Activated CD4-positive, alpha-beta T cell treated with anti-CD3 and anti-CD28 coated beads for 4 hours (primary cell): ENCODE measurements around the gene CCDC13.

Source experiments
- DNase-seq, 2 donors: peaks; one replicate each; pipeline ENCODE4 v3.0.0-alpha.2; 2020

CCDC13 gene

DNA sequence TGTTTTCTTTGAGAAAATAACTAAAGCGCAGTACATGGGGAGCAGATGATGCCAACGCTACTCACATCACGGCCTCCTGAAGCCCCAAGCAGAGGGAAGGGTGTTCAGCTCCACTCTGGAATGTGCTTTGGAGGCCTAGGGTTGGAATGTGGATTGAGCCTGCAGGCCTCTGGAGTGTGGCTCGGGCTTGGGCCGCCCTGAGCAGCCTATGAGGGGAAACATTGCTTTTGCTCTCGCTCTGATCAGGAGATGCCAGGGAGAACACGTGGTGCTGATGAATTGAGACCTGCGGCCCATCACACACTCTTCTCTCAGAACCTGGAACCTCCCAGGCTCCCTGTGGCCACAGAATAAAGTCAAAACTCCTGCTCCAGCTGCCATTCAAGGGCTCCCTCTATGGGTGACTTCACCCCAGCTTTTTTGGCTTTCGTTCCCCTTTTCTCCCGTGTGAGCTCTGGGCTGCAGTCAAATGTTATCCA, 23.3 kb downstream of the CCDC13 start:
- no peak for DNase-seq

DNA sequence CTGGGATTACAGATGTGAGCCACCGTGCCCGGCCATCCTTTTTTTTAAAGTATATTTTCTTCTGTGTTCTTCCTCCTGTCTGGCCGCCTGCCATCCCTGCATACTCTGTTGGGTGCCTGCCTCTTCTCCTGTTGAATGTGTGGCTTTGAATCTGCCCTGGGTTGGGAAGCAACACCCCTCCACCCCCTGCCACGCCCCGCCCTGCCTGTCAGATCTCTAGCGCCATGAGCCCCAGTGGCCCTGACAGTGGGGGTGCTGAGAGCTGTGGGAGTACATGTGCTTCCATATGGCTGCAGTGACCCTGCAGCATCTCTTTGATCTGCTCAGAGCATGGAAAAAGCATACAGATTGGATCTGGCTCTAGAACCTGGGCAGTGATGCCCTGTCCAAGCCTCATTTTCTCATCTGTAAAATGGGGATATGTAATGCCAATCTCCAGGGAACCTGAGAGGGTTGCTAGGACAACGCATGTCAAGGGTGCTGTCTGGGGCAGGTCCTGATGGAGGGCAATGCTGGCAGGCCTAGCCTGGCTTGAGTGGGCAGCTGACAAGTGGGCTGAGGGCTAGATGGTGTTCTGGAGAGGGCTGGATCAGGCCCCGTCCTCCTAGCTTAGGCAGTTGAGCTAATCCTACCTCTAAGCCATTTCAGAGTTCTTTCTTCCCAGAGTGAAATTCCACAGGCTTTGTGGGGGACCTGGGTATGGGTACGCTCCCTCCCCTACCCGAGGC, 23.9 kb downstream of the CCDC13 start:
- no peak for DNase-seq

DNA sequence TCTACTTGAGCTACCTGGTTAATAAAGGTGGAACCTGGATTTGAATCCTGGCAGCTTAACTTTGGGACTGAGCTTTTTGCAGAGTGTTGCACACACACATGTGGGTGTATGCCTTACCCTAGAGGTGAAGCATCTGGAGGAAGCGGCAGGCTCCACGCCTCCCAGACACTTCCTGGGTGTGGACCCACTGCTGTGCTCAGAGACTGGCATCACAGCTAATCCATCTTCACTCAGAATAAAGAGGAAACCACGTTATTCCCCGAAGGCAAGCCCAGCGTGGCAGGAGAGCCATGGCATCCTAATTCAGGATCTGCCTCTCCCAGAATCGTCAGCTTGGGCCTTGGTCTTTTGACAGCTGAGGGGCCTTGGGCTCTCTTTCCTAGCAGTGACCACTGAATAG, 25.5 kb downstream of the CCDC13 start:
- peak; percentile 13 to 15 for DNase-seq

DNA sequence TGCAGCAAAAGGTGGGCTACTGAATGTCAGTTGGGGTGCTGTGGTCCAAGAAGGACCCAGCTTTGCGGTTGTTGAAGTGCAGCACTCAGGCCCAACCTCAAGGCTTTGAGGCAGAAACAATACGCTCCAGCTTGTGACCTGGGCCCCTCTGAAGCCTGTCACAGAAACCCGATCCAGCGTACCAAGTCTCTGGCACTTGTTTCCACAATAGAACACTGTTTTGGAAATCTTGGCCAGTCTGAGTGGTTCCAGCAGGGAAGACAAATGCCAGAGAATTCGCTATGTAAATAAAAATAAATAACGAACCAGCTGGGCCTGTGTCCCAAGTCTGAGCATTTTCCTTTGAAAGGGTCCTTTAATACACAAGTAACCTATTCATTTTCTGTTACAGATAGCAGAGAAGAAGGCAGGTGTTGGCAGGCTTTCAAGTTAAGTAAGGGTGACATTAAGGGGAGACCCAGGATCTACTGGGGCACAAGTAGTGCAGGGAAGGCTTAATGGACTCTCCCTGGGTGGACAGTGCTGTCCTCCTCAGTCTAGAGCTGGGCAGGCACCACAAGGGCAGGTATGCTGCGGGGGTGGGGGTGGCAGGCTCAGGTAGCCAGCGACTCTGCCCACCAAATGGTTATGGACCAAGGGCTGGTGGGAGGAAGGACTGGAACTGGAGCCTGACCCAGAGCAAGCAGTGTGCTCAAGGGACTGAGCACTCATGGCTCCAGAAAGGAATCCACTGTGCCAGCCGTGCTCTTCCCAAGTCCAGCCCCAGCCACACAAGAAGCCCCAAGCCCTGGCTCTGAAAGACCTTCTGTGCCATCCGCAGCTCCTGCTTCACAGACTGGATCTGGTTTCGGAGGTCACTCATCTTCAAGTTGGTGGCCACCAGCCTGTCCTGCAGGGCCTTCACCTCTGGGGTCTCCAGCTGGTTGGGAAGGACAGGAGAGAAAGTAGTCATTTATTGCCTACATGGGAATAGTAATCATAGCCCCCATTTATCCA, 26.3 kb downstream of the CCDC13 start:
- no peak for DNase-seq

DNA sequence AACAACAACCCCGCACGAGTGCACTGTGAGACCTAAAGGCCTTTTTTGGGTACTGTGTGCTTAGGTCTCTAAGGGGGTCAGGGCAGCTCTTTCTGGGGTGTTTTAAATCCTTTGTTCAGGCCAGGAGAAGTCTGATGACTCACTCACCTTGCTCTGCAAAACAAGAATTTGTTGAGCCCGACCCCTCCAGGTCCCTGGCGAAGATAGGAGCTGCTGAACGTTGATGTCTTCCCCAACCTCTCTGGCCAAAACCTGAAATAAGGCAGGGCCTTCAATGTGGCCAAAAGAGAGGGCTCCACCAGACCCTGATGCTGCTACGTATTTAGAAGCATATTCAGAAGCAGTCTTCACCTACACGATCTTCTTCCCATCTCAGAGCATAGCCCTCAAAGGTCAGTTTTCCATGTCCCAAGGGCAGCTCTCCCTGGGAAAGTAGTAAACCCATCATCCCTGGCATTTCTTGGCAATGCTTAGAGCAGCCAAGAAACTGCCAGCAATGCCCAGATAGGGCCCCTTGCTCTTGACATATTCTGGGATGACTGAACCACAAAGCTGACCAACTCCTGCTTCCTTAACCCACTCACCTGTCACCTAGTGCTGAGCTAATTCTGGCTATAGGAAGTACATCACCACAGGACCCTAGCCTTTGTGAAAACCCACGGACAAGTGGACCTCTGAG, 27.1 kb downstream of the CCDC13 start:
- no peak for DNase-seq

DNA sequence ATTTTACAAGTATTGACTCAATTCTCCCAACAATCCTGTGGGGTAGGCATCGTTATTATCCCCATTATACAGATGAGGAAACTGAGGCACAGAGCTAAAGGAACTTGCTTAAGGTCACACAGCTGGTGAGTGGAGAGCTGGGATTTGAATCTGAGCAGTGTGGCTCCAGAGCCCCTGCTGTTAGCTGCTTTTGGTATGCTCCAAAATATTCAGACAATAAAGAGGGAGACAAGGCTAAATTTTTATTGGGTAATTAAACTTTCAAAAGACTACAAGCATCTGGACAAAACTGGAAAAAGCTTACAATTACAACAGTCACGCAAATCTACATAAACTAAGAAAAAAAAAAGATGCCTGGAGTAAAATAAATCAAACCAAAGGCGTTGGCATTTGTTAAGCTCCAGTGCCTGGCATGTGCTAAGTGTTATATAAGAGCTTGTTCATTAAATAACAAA, 27.7 kb downstream of the CCDC13 start:
- no peak for DNase-seq

DNA sequence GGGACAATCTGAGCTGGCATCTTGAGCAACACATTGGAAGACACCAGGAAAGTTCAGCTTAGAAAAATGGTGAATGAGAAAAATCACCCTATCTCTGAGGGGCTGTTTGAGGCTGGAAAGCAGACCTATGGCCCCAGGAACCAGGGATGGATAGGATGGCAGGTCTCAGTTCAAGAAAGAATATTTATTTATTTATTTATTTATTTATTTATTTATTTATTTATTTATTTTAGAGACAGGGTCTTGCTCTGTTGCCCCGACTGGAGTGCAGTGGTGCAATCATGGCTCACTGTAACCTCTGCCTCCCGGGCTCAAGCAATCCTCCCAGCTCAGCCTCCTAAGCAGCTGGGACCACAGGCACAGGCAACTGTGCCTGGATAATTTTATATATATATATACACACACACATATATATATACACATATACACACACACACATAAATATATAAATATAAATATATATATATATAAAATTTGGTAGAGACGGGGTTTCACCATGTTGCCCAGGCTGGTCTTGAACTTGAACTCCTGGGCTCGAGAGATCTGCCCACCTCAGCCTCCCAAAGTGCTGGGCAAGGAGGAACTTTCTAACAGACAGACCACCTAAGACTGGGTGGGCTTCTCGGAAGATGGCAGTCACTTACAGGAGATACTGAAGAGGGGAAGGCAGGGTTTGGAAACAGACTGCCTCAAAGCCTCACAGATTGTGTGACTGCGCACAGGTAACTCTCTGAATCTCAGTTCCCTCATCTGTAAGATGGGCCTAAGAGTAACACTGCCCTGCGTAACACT, 29.7 kb downstream of the CCDC13 start:
- no peak for DNase-seq

DNA sequence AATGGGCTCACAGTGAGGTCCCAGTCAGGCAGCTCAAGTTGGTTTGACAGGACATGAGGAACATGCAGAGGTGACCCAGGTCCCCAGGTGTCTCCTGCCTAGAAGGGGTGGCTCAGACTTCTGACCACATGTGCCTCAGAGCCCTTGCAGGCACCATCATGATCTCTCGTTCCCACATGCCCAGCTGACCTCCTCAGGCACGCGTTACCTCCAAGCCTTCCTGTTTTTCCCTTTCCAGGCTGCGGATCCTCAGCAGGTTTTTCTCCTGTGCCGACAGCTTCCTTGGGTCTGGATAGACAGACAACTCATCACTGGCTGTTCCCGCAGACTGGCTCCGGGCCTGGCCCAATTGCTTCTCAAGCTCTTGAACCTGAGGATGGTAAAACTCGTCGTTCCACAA, 30.4 kb downstream of the CCDC13 start:
- no peak for DNase-seq

DNA sequence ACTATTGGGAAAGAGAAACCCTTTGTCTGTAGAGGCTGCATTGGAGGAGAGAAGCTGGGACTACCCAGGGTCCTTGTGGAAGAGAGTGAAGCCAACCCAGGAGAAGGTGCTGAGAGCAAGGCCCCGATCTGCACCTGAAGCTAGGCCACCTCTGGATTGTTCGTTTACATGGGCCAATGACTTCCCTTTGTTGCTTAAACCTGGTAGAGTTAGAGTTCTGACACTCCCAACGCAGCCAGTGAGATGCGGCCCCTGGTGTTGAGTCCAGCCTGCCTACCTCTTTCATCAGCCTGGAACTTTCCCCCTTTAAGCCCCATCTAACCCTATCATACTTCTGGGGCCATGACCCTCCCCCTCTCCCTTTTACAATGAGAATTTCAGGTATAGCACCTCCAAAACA, 30.8 kb downstream of the CCDC13 start:
- no peak for DNase-seq

DNA sequence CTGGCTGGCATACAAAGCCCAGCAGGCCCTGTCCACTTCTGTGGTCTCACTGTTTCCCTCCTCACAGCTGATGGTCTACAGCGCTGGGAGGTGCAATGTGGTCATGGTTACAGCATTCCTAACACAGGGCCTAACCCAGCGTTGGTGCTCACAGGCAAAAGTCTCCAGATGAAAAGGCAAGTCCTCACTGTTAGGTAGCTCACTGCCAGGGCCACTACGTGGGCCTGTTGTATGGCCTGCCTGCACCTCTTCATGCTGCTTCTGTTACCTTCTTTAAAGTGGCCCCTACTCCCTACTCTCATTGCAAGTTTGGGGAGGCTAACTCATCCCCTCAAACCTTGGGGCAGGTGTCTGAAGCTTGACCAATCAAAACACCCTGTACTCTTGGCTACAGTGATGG, 31.3 kb downstream of the CCDC13 start:
- DNase-seq: no peak

DNA sequence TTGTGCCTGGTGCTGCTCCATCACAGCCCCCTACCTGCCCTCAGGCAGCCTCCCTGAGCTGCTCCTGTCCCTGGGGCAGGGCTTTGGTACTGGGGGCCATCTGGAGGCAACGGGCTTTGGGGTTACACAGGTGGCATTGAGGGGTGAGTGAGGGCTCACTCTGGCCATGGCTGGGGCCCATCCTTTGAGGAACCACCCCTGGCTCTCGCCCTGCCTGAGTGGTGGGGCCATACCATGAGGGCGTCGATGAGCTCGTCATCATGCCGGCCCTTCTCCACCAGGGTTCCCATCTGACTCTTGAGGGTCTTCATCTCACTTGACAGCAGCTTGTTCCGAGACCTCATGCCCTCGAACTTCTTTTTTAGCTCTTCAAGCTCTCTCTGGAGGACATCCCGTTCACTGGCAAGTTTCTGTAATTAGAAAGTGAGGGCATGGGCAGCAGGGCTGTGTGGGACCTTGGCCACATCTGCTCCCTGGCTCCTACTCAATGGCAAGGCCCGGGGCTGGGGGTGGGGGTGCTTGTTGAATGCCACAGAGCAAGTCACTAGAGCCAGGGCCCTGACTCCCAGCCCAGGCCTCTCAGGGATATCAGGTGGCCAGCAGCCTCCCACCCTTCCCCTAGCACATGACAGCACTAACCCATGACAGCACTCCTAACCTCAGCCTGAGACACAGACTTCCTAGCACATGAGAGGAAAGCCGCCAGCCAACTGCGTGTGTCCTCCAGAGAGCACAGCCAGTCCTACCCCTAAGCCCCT, 33.5 kb downstream of the CCDC13 start:
- no peak for DNase-seq

DNA sequence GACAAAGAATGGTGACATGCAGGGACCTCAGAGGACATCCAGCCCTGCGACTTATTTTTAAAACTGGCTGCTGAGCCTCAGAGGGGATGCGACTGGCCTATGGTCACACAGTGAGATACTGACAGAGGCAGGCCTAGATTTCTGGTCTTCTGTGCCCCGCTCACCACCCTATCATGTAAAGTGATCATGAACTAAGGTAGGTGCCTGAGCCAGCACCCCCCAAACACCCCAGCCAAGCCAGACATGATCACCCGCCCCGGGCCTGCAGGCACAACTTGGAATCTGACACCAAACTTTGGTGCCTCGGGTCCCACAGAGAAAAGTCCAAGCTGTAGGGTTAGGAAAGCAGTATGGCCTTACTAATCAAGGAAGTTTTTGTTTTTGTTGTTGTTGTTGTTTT, 36.5 kb downstream of the CCDC13 start:
- no peak for DNase-seq

DNA sequence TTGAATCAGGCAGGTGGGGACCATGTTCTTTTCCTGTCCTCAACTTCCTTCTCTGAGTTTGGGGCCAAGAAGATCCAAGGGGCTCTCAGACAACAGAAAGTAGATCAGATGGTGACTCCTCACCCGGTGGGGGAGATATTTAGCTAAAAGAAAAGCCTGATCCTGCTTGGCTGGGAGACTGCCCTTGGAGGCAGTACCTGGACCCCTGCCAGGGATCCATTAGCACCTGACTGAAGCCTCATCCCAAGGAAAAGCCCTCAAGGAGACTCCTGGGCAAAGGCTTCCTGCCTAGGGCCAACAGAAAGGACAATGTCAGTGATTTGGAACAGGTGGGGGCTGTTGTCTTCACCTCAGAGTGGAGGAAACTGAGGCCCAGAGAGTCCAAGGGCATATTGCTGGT, 37.0 kb downstream of the CCDC13 start:
- no peak for DNase-seq

DNA sequence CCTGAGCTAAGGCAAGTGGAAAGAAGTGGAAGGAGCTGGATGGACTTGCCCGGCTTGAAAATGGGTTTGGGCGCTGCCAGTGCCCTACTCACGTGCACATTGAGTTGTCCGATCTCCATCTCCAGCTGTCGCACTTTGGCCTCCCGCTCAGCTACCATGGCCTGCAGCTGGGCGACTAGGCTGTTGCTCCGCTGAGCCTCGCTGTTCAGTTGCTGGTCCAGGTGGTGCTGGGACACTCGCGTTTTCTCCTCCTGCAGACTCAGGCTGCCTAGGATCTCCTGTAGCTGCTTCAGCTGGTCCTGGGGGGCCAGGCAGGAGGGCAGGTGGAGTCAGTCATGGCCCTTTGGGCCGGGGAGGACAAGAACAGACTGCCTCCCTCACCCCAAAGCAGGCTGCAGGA, 37.4 kb downstream of the CCDC13 start:
- no peak for DNase-seq

DNA sequence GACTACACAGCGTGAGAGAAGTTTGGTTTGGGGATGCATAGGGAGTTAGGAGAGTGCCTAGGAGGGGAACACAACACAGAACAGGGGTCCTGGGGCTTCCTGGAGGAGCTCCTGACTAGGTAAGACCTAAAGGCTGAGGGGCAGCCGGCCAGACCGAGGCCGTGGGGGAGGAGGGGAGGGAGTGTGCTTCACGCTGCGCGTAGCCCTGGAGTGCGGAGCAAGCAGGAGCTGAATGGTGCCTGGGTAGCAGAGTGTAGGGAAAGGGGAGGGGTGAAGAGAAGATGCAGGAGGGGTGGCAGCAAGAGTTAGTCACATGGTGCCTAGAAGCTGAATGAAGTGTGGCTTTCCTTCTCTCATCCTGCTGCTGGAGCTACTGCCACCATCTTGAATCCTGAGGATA, 38.0 kb downstream of the CCDC13 start:
- DNase-seq: no peak

DNA sequence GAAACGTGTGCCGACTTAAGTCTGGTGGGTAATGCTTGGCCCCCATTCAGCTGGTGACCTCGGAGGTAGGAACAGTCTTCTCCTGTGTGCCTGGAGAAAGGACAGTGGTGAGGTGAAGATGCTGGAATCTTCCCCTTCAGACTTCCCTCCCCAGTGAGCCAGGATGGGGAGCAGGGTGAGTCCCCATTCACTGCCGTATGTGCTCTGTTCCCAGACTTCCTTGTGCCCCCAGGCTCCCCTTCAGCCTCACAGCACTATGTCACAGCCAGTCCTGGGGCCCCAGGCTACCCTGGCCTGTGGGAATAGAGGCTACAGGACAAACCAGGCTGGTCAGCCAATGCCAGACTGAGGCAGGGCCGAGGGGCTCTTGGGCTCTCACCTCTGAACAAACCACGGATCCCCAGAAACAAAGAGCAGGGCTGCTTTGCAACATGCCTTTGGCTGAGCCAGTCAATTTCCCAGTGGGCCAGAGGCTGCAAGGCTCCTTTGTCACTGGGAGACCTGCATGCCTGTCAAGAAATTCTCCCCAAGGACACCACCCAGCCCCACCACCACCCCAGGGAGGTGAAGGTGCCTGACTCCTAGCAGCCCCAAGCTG, 38.7 kb downstream of the CCDC13 start:
- DNase-seq: no peak

DNA sequence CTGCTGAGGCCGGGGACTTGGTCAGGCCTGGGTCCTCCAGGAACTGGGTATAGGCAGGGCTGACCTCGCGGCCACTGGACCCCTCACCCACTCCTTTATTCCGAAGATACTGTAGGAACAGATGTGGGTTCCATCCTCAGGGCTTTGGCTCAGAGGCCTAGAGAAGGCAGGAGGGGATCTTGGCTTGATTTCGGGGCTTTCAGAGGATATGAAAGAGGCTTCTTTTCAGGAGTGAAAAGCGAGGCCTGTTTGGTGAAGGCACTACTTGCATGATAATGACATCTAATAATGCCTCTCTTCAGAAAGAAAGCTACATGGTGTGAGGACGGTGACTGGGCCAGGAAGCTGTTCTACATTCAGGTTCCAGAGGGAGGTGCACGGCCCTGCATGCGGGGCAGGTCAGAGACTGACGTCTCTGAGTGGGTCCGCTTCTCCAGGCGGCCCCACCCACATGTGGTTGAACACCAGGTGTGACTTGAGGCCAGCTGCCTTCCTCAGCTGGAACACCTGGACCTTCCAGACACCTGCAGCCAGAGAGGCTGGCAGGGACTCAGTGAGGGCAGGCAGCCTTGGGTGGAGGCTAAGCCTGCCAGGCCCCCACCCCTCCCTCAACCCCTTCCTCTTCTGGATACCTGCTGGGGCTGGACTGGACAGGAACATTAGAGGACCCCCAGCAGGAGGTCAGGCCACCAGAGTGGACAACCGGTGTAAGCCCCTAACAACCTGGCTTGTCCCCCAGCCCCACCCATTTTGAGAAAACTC, 39.4 kb downstream of the CCDC13 start:
- no peak for DNase-seq

DNA sequence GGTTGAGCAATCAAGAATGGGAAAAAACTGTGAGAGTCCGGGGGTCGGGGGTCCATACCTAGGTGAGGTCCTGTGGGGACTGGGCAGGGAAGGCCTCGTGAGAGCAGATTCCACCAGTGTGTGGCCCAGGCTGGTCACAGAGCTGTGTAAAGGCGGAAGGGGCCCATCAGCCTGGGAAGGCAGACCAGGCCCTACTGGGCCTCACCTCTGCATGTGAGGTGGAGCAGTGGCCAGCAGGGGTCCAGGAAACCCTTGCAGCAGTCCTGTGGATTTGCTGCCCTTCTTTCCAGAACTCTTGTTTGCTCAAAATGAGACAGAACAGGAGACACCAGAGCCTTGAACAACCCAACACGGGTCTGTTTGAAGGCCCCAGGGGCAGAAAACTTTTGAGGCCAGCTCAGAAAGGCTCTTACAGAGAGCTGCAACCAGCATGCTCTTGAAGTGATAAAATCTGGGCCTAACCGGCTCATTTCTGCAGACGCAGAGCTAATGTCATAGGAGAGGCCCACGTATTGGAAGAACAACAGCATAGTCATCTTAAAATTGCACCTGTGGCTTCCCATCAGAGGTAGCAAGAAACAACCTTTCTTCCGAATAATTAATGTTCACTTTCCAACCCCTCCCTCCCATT, 40.1 kb downstream of the CCDC13 start:
- DNase-seq: no peak

DNA sequence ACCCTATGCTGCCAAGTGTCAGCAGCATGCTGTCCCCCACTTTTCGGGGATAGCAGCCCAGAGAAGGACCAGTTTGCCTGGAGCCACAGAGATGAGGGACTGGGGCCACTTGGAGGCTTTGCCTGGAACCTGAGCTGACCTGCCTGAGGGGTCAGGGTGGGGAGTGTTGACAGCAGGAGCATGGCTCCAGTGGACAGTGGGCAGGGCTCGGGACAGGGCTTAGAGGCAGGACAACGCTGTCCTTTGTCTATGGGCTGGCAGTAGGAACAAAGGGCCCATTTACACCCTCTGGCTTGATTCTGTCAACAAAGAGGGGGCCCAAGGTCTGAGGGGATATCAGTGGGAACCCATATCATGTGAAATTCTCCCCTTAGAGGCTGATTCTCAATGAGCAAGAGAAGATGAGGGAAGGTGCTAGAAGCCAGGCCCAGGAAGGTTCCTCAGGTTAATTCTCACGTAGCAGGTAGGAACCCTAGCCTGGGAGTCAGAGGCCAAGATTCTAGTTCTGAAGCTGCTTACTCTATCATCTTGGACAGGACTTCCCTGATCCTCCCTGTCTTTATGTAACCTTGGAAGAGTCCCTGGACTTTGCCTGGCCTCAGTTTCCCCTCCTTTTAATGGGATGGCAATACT, 40.7 kb downstream of the CCDC13 start:
- no peak for DNase-seq
